ENCODE results near the gene IER2. TPM values are rescaled to one million over a fixed set of nuclear protein-coding genes. Genes with fewer than 3 reads are reported as not detected.

The IER2 gene
- total and polyA plus RNA-seq, 2 of the 8 experiments (the other 6 are each of a cell fraction or from before 2014, with no cell fraction given) = 84.5 to 138 TPM

GRCh38 chr19:13104360-13104847 lies 45.8 kb upstream of the IER2 start:
- Histone ChIP-seq H2AFZ (ENCODE audit: low read length) (no peak overlapping the region), H3K23ac (ENCODE audit: insufficient read length) (no peak overlapping the region), H3K4me1 (replicated peaks in 1 of 4; ENCODE audit: control insufficient read depth in 3 of 4, insufficient read depth in 4 of 4, low read length in 3 of 4) (peaks cover 0 to 23% (median 9%) of the 10 kb centered on the region in 4 experiments; a peak in 5 of 7 replicates), H2BK5ac (ENCODE audit: low read depth, low read length) (no peak overlapping the region), H3K4ac (replicated peaks; ENCODE audit: insufficient read length, low read depth, low read length) (no peak overlapping the region), H3K79me1 (ENCODE audit: low read depth, low read length) (no peaks in the 10 kb centered on the region), H3K23me2 (ENCODE audit: low read depth, low read length) (peaks cover 6% of the 10 kb centered on the region; the same call in 1 of the 2 replicates), H4K8ac (ENCODE audit: extremely low read depth, insufficient read depth, low read length) (peak overlapping the region; percentile 57; the same call in 1 of the 2 replicates), H3K9ac (replicated peaks in 1 of 4; ENCODE audit: extremely low read depth in 1 of 4, low read depth in 3 of 4, low read length in 3 of 4) (no peak overlapping the region), H3K36me3 (ENCODE audit: control insufficient read depth in 2 of 4, insufficient read depth in 4 of 4, low read length in 3 of 4) (peaks cover under 1 to 11% (median 10%) of the 10 kb centered on the region in 4 experiments; a peak in 5 of 8 replicates), H3K56ac (replicated peaks; ENCODE audit: insufficient read length, low read depth, low read length) (no peak overlapping the region), H4K5ac (ENCODE audit: insufficient read length, low read depth, low read length) (peak overlapping the region; percentile 5), H2BK12ac (ENCODE audit: low read depth, low read length) (no peak overlapping the region), H2BK20ac (ENCODE audit: low read length) (no peak overlapping the region), H2BK120ac (replicated peaks; ENCODE audit: low read depth, low read length) (no peak overlapping the region), H4K20me1 (replicated peaks in 1 of 2; ENCODE audit: control insufficient read depth in 1 of 2, insufficient read depth in 2 of 2, low read length in 2 of 2) (peaks cover 0 to 12% of the 10 kb centered on the region in 2 experiments), H2BK15ac (ENCODE audit: low read length) (no peak overlapping the region), H3K27ac (ENCODE audit: low read depth, low read length) (no peak overlapping the region), H3K18ac (ENCODE audit: extremely low read depth, low read length) (no peak overlapping the region), H3K4me3 (ENCODE audit: extremely low read depth in 1 of 4, insufficient read depth in 2 of 4, low read depth in 3 of 4, low read length in 4 of 4) (no peak overlapping the region), H3K9me3 (ENCODE audit: insufficient read depth in 2 of 2, low read depth in 1 of 2, low read length in 1 of 2) (no peaks in the 10 kb centered on the region), H3K14ac (ENCODE audit: insufficient read length) (no peak overlapping the region), H3K79me2 (ENCODE audit: control insufficient read depth in 1 of 2, insufficient read depth in 2 of 2, low read length in 2 of 2) (no peaks in the 10 kb centered on the region), H3K27me3 (replicated peaks in 1 of 4; ENCODE audit: control insufficient read depth in 3 of 4, extremely low read depth in 1 of 4, insufficient read depth in 3 of 4, low read length in 3 of 4) (peaks cover 16 to 34% (median 28%) of the 10 kb centered on the region in 4 experiments), H2AK5ac (ENCODE audit: low read depth, low read length) (no peak overlapping the region), H4K91ac (replicated peaks; ENCODE audit: insufficient read length, low read length) (no peak overlapping the region), H3K4me2 (ENCODE audit: insufficient read depth in 1 of 2, low read depth in 2 of 2, low read length in 2 of 2) (no peak overlapping the region)
- WGBS, 2 experiments (ENCODE audit: extremely low coverage in 1 of 2, insufficient coverage in 1 of 2, insufficient read length in 1 of 2, insufficient replicate concordance in 2 of 2, low coverage in 1 of 2, low lambda C conversion rate in 2 of 2, missing lambda C conversion rate in 1 of 2) = 47% methylated on average over 22 of the region's 33 CpGs; no CpG with 5 or more reads in 1 of the 2 experiments
- FAIRE-seq = no peak
- CTCF ChIA-PET (ENCODE audit: partially characterized antibody) = interaction anchor here (0.6 to 5.0 kb wide), 25 partner anchors 9 to 467 kb away, joined by 3 to 47 read pairs (median 4); no protein-coding TSS in a partner anchor
- POLR2A ChIA-PET (ENCODE audit: partially characterized antibody) = interaction anchor here (0.9 to 11.6 kb wide), 10 partner anchors 9 to 149 kb away, joined by 3 to 141 read pairs (median 5); partner anchors contain the start of genes IER2, NACC1, STX10 and TRMT1
- peak in 1 of 2 experiments; percentile 95 for DNase-seq (ENCODE audit: low read depth in 1 of 2, low spot score in 2 of 2)
- TF ChIP-seq SP4 (IDR thresholded peaks at IDR 0.05; ENCODE audit: low read length) (no peak), ATF2 (IDR thresholded peaks at IDR 0.05; ENCODE audit: low read length) (no peak), CTCF (IDR thresholded peaks at IDR 0.05; ENCODE audit: control extremely low read depth in 1 of 3, insufficient read depth in 1 of 3, low read depth in 1 of 3, low read length in 3 of 3) (peak; percentile 83 to 95 (median 86)), E2F6 (IDR thresholded peaks at IDR 0.05) (0 out of 2 replicates have a peak, but pooled peaks have one; percentile 24), TCF12 (IDR thresholded peaks at IDR 0.05; ENCODE audit: low read depth, low read length) (no peak), BRCA1 (IDR thresholded peaks at IDR 0.05; ENCODE audit: low read depth, low read length) (no peak), ASH2L (IDR thresholded peaks at IDR 0.05; ENCODE audit: low read length) (no peak), MAX (IDR thresholded peaks at IDR 0.05) (peak; percentile 53)

Measured in H1 (cell line).